Keratinocyte (primary cell): ENCODE data around the gene PPP1R16B.

ENCODE experiments used
- CTCF ChIP-seq, 3 experiments: IDR thresholded peaks in 1 of 3; conservative IDR thresholded peaks in 1 of 3; optimal IDR thresholded peaks in 1 of 3; 2 replicates in 2 of 3; 3 replicates in 1 of 3; pipeline versions ENCODE3 to v1.5.1; 2011; ENCODE audit warnings: low read length in 3 of 3, mild to moderate bottlenecking in 3 of 3, moderate library complexity in 2 of 3, control low read depth in 1 of 3, inconsistent platforms in 1 of 3; ENCODE audit not compliant: insufficient read depth in 2 of 3; ENCODE audit errors: extremely low read depth in 1 of 3
- EZH2 ChIP-seq: IDR thresholded peaks from one replicate; pipeline ENCODE4 v1.6.1; 2012; ENCODE audit warnings: inconsistent platforms, mild to moderate bottlenecking, low read length, moderate library complexity

DNA sequence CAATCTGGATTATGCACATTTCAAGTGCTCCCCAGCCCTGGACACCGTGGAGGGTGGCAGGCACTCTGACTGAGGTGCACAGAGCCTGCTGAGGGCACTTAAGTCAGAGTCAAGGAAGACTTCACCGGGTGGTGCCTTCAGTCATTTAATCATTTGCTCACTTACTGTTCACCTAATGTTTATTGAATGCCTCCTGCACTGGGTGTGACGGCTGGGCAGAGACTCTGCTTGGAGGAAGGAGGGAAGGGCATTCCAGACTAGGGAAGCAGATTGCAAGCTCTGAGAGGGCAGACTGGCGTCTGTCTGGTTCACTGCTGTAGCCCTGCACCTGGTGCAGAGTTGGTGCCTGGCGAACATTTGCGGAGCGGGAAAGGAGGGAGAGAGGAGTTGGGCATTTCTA lies 66.5 kb downstream of the PPP1R16B start:
- TF ChIP-seq CTCF (optimal IDR thresholded peaks at IDR 0.05 in 1 of 3, IDR thresholded peaks at IDR 0.05 in 1 of 3, conservative IDR thresholded peaks at IDR 0.05 in 1 of 3; ENCODE audit: extremely low read depth in 1 of 3, insufficient read depth in 2 of 3, low read length in 3 of 3) (no peak), EZH2 (no peak)
